HCT116 (cell line): ENCODE results near the gene RBM23.

Experiments used
- CTCF ChIP-seq, 3 experiments: fragments of 200-600 bp in 1 of 3; sonication (generic) in 1 of 3; IDR thresholded peaks in 2 of 3; conservative IDR thresholded peaks in 1 of 3; 2 replicates each; pipeline ENCODE4 v1.5.1; 2012 to 2017; ENCODE audit warnings: low read depth in 2 of 3, low read length in 2 of 3, antibody characterized with exemption in 1 of 3, borderline replicate concordance in 1 of 3, control low read depth in 1 of 3, mild to moderate bottlenecking in 1 of 3, mixed read lengths in 1 of 3, mixed run types in 1 of 3, moderate library complexity in 1 of 3; ENCODE audit not compliant: insufficient read depth in 1 of 3
- MAX ChIP-seq: IDR thresholded peaks from 2 replicates; pipeline ENCODE4 v1.6.1; 2012
- POLR2A ChIP-seq: IDR thresholded peaks from 2 replicates; pipeline ENCODE4 v1.7.0; 2011; ENCODE audit warnings: borderline replicate concordance; ENCODE audit not compliant: insufficient read depth, insufficient read length; ENCODE audit errors: extremely low read depth

GRCh38 chr14:22845103-22845394 is 73.9 kb downstream of the RBM23 start:
- TF ChIP-seq POLR2A (no peak), MAX (no peak), CTCF (IDR thresholded peaks at IDR 0.05 in 2 of 3, conservative IDR thresholded peaks at IDR 0.05 in 1 of 3; ENCODE audit: borderline replicate concordance in 1 of 3, insufficient read depth in 1 of 3, low read depth in 2 of 3, low read length in 2 of 3) (no peak)
